ENCODE measurements around the gene SH3PXD2A. TPM values are rescaled to one million over a fixed set of nuclear protein-coding genes. Genes with fewer than 3 reads are reported as not detected.

Gene SH3PXD2A
- total and polyA plus RNA-seq, 2 of the 4 experiments (the other 2 are of a cell fraction): 6.3 to 23.0 TPM

DNA sequence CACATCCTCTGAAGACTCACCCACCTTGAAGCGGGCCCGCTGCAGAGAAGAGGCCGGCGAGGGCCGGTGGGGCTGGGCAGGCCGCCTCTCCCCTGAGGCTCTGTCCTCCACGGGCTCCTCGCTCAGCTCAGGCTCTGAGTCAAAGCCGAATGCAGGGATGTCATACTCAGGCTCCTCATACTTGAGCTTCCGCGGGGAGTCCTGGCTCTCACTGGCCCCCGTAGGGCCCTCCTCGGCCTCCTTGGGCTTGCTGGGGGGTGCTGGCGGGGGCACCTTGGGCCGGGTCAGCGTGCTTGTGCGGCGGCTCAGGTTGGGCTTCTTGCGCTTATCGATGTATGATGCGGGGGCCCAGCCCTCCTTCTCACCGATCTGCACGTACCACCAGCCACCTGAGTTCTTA is 252.0 kb downstream of the SH3PXD2A start (continued):
- TF ChIP-seq MAZ (IDR thresholded peaks at IDR 0.05; ENCODE audit: borderline replicate concordance, low read depth, low read length) (no peak), NFE2L2 (IDR thresholded peaks at IDR 0.05; ENCODE audit: low read depth, low read length) (no peak)

GRCh38 chr10:103602852-103603155 is 252.6 kb downstream of the SH3PXD2A start:
- dilution Hi-C loops (cut with HindIII; ENCODE audit: low sequenced_read_pairs, unreplicated experiment) (no loop called here), in situ Hi-C loops (cut with MboI; ENCODE audit: low sequenced_read_pairs) (no loop called here), intact Hi-C loops (cut with micrococcal nuclease) (no loop called here)
- Histone ChIP-seq H3K56ac (ENCODE audit: extremely low read depth, insufficient read depth, low read length) (no peak overlapping the region), H3K4me3 (ENCODE audit: insufficient read depth, low read depth, low read length) (no peak overlapping the region), H2AK9ac (replicated peaks; ENCODE audit: low read depth, low read length, poor library complexity) (no peak overlapping the region), H4K20me1 (ENCODE audit: insufficient read depth, low read length) (peaks cover 3% of the 10 kb centered on the region; the same call in 1 of the 2 replicates), H3K9me1 (ENCODE audit: insufficient read depth, low read length) (no peaks in the 10 kb centered on the region), H3K36me3 (ENCODE audit: control insufficient read depth, insufficient read depth, low read length) (peaks cover 44% of the 10 kb centered on the region), H4K8ac (ENCODE audit: low read depth in 2 of 2, low read length in 2 of 2) (no peak overlapping the region), H2AFZ (replicated peaks; ENCODE audit: low read length, poor library complexity) (peak overlapping the region; percentile 27), H3K14ac (replicated peaks; ENCODE audit: low read depth, low read length) (no peak overlapping the region), H2BK120ac (ENCODE audit: low read depth, low read length) (no peak overlapping the region), H2BK20ac (ENCODE audit: low read depth, low read length) (no peak overlapping the region), H3K9ac (ENCODE audit: low read depth, low read length) (no peak overlapping the region), H4K91ac (ENCODE audit: insufficient read depth, low read depth, low read length) (no peak overlapping the region), H3K9me3 (ENCODE audit: control insufficient read depth, insufficient read depth, low read length) (no peaks in the 10 kb centered on the region), H3K4me2 (ENCODE audit: low read depth, low read length) (no peak overlapping the region), H3K4ac (ENCODE audit: low read depth, low read length) (no peak overlapping the region), H4K5ac (ENCODE audit: low read depth, low read length) (no peak overlapping the region), H2AK5ac (ENCODE audit: low read depth, low read length) (no peak overlapping the region), H3K27ac (ENCODE audit: insufficient read depth, low read length) (no peak overlapping the region), H3K79me1 (ENCODE audit: low read depth in 1 of 2, low read length in 2 of 2) (peaks cover 0 to 28% of the 10 kb centered on the region in 2 experiments; a peak in 2 of 4 replicates), H3K18ac (ENCODE audit: low read depth, low read length) (no peak overlapping the region), H2BK5ac (ENCODE audit: low read depth, low read length, poor library complexity, severe bottlenecking) (no peak overlapping the region), H2BK15ac (ENCODE audit: low read depth, low read length) (no peak overlapping the region), H3K23ac (ENCODE audit: low read depth, low read length) (no peak overlapping the region), H3K27me3 (ENCODE audit: control insufficient read depth, insufficient read depth, low read length) (no peaks in the 10 kb centered on the region), H3K4me1 (ENCODE audit: control insufficient read depth, insufficient read depth, low read length) (no peaks in the 10 kb centered on the region)
- no peak for DNase-seq
- ChIA-PET CTCF (interaction anchor here (1.3 kb wide), 1 partner anchor 83 kb away, joined by 3 read pairs; no protein-coding TSS in a partner anchor), POLR2A (ENCODE audit: unreplicated experiment) (no interaction called here)
- 94% methylated on average over 8 of the region's 16 CpGs; no CpG with 5 or more reads in 1 of the 2 experiments for WGBS, 2 experiments (ENCODE audit: extremely low coverage in 2 of 2, insufficient read length in 1 of 2)
- no peak for ATAC-seq (ENCODE audit: low read depth)
- BruUV-seq (replicated peaks): no TSS peak
- no peak for TF ChIP-seq RFX5 (IDR thresholded peaks at IDR 0.05; ENCODE audit: low read depth, low read length)
- no peak for TF ChIP-seq MAFK (IDR thresholded peaks at IDR 0.05; ENCODE audit: low read depth, low read length)
- no peak for TF ChIP-seq ELK1 (IDR thresholded peaks at IDR 0.05; ENCODE audit: borderline replicate concordance, low read depth, low read length)
- TF ChIP-seq CHD1 (IDR thresholded peaks at IDR 0.05; ENCODE audit: low read depth, low read length): no peak
- no peak for TF ChIP-seq MXI1 (IDR thresholded peaks at IDR 0.05; ENCODE audit: borderline replicate concordance, low read depth, low read length)
- TF ChIP-seq POLR2A (IDR thresholded peaks at IDR 0.05; ENCODE audit: low read depth, low read length): no peak
- TF ChIP-seq USF2 (IDR thresholded peaks at IDR 0.05; ENCODE audit: low read depth, low read length): no peak
- TF ChIP-seq RAD21 (IDR thresholded peaks at IDR 0.05; ENCODE audit: low read length): no peak
- TF ChIP-seq BHLHE40 (IDR thresholded peaks at IDR 0.05; ENCODE audit: low read depth, low read length): no peak
- TF ChIP-seq RCOR1 (IDR thresholded peaks at IDR 0.05; ENCODE audit: insufficient replicate concordance, low read length): no peak
- no peak for TF ChIP-seq SMC3 (IDR thresholded peaks at IDR 0.05; ENCODE audit: low read depth, low read length)
- TF ChIP-seq CTCF (conservative IDR thresholded peaks at IDR 0.05; ENCODE audit: low read depth, low read length): no peak
- no peak for TF ChIP-seq NFE2L2 (IDR thresholded peaks at IDR 0.05; ENCODE audit: low read depth, low read length)
- no peak for TF ChIP-seq CEBPB (IDR thresholded peaks at IDR 0.05; ENCODE audit: low read depth, low read length)
- no peak for TF ChIP-seq MAZ (IDR thresholded peaks at IDR 0.05; ENCODE audit: borderline replicate concordance, low read depth, low read length)
